HG02678 (cell line): Measurements from ENCODE around the gene GLCE.
"Not testable (repeated sequence)": the region's sequence is repeated elsewhere in the genome, so short reads cannot be mapped to it uniquely, and the experiment has no call there.

ENCODE experiments used
- ATAC-seq: cut with Tn5 transposase; IDR thresholded peaks from one replicate; pipeline ENCODE4 v1.9.1; 2021; ENCODE audit warnings: mild to moderate bottlenecking, moderate library complexity; ENCODE audit not compliant: unreplicated experiment

Gene GLCE

DNA sequence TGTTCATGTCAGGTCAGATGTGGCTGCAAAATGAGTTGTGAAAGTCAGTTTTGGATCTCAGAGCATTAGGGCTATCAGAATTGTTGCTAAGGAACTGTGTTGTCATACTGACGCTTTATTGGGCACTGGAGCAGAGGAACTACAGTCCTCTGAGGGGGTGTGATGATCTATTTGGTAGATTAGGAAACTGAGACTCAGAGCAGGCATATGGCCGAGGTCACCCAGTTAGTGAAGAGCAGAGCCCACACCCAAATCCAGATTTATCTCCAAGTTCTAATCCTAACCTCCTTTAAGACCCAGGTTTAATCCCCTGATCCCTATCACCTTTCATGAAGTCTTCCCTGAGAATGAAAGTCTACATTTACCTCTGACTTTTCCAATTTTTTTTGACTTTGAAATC is 25.6 kb upstream of the GLCE start:
- ATAC-seq, result no peak

DNA sequence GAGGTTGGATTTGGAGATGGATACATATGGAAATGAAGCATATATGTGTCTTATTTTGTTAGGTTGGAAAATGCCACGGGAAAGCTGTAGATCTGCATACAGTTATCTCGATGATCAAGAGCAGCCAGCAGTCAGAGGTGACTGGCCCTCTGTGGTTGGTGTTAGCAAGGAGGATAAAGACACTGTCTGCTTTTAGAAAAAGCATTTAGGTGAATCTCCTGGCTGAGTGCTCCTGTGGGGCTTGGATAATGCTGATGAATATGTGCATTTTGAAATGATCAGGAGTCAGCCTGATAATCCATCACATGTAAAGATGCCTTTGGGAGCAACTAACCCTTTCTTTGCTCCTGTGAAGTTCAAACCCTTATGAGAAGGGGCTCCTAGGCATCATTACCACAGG is 24.9 kb upstream of the GLCE start:
- no peak for ATAC-seq

DNA sequence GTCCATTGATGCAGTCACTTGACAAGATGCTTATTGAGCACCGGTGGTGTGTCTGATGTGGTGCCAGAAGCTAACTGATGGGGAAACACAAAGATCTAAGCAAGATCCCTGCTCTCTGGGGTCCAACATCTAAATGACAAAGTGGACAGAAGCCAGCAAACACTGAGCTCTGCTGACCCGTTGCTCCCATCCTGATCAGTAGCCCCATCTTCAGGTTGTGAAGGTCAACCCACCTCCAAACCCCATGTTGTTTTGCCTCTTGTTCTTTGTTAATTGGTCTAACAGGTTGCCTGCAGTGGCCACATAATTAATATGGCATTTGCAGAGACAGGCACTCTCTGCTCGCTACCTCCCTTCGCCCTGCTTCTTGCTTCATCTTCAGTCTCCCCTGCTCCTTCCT is 21.5 kb upstream of the GLCE start:
- ATAC-seq, result no peak

DNA sequence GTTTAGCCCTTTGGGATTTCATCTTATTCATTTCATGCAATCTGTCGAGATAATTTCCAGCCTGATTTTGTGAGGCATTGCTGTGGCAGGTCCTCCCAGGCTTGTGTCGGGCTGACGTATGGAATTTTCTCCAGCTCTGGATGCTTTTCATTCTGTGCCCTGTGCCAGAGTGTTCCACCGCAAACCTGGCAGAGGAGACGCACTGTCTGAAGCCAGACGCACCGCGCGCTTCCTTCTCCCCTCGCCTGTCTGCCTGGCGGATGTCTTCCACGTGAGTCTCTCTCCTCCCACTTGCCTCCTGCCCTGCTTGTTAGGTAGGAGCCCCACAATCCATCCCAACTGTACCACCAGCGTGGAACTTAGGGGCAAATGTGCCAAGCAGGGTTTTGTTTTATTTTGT is 20.1 kb upstream of the GLCE start:
- no peak for ATAC-seq

DNA sequence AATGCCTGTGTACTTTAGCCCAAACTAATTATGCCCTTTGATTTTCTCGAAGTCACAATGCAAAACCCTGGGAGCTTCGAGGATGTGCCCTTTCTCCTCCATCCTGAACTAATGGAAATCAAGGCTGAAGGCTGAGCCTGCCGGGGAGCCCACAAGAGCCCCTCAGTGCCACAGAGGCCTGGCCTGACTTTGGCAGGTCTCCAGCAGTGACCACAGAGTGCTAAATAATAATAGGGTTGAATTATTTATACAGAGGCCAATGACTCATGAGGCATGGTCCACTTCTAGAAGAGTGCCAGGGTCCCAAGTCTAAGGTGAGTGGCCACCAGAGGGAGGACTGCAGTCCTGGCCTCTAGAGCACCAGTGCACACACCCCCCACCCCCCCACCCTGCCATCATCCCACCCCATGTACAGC is 19.1 kb upstream of the GLCE start:
- ATAC-seq, result no peak

DNA sequence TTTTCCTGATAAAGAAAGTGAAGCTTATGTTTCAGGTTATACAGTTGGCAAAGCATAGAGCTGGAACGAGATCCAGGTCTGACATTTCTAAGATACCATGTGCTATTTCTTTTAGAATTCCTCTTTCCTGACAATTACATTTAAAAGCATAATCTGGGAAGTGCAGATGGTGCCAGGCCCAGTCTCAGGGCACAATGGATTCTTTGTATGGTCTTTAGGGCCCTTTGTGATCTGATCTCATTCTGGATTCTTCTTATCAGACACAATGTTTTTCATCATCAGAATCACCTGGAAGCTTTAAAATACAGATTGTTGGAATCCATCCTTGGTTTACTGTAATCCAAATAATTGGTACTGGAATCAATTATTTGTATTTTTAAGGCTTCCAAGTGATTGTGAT is 18.6 kb upstream of the GLCE start:
- ATAC-seq, result no peak

DNA sequence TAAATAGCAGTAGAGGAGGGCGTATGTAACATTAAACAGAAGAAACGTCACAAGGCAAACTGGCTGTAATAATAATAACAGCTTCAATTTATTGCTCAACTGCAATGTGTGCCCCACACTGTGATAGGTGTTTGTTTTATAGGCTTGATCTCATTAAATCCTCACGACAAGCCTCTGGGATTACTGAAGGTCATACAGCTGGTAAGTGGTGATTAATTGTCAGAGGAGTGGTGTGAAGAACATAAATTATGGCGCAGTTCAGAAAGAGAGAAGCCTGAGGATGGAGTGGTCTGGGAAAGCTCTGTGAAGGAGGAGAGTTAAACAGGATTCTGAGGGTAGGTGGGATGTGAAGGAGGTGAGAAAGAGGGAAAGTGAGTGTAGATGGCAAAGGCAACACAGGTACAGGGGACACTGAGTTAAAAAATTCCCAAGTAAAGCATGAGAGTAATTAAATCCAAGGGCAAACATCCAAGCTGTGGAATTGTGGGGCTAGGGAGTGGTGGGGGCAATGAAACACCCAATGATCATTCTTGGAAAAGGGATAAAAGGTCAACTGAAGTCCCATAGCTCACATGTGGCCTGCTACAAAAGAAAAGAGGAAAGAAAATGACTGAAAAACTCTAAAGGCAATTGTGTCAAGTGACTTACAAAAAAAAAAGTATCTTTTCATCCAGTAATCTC is 16.5 kb upstream of the GLCE start:
- no peak for ATAC-seq

DNA sequence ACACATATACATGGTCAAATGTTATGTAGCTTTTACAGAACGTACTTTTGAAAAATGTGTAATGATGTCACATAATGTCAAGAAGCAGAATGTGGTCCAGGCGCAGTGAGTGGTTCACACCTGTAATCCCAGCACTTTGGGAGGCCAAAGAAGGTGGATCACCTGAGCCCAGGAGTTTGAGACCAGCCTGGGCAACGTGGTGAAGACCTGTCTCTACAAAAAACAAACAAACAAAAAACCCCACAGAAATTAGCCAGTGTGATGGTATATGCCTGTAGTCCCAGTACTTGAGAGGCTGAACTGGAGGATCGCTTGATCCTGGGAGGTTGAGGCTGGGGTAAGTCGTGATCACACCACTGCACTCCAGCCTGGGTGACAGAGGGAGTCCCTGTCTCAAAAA is 15.9 kb upstream of the GLCE start:
- ATAC-seq, result no peak

DNA sequence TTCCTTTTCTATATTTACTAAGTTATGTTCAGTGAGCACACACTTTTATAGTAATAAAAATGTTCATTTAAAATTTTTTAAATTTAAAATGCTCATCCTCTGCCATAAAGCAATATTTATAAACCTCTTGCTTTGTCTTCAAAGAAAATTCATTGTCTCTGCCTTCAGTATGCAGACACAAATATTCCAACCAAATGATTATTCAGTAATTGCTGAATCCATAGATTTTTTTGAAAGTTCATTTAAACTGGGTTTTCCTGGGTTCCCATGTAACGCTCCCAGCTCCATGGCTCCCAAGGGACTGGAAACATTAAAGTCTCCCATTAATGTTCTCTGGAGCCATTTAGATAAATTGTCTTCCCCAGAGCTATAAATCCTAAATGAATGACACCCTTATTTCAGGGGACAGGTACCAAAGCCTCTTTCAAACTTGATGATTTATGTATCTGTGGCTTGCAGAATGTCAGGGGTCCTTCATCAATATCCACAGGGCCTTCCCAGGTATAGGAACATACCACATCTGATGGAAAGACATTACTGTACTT is 15.2 kb upstream of the GLCE start:
- ATAC-seq, result no peak

DNA sequence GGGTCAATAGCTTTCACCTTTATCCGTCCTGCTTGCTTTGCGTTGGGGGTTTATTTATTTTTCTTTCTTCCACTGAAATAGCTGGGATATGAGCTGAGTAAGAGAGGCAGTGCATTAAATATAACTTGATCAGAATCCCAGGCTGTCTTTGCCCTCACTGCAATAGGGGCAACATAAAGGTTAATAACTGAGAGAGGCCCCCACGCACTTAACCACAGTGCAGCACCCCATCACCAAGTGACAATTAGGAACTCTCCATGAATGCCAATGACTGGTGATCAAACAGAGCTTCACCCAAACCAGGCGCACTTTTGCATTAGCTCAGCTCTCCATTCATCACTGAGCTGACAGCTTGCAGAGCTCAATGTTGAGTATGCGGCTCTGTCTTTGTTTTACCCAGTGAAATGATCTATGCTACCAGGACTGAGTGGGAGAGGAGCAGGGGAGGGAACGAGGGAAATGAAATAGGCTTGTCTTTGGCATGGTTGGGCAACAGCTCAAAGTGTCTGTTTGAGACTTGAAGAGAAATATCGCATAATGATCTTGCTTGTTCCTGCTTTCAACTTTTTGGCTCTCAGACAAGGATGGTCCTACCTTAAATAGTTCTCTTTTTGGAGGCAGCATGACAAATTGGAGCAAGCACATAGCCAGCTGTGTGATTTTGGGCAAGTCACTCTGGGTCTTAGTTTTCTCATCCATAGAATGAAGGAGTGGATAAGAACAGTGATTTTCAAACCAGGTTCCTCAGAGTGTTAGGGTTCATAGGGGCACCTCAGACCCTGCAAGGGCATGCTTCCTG is 14.5 kb upstream of the GLCE start:
- no peak for ATAC-seq

DNA sequence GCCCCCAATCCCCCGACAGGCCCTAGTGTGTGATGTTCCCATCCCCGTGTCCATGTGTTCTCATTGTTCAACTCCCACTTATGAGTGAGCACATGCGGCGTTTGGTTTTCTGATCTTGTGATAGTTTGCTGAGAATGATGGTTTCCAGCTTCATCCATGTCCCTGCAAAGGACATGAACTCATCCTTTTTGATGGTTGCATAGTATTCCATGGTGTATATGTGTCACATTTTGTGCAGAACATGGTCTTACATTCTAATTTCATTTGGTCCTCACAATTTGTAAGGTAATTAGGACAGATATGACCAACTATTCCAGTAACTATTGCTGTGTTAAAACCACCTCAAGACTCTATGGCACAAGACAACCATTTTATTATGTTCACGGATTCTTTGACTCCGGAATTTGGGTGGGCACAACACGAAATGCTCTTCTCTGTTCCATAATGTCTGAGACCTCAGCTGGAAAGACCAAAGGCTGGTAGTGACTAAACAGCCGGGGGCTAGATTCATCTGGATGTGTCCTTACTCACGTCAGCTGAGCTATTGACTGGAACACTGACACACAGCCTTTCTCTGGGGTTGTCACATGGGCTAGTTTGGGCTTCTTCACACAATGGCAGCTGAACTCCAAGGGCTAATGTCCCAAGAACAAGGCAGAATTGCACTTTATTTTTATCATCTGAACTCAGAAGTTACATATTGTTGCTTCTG is 13.6 kb upstream of the GLCE start:
- ATAC-seq, result no peak

DNA sequence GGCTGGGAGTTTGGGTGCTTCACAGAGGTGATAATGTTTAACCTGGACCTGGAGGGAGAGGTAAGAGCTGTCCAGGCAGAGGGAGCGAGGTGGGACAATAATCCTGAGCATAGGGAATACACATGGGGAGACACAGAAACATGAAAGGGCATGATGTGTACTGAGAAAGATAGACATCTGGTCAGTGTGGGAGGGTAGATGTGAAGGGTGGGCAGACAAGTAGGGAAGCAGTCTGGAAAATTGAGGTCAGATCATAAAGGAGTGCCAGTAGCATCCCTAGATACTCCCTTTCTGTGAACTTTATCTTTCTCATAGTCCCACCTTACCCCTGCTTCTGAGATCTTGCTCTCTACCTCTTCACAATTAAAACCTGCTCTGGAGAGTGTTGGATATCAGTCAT is 12.0 kb upstream of the GLCE start:
- ATAC-seq, result no peak

DNA sequence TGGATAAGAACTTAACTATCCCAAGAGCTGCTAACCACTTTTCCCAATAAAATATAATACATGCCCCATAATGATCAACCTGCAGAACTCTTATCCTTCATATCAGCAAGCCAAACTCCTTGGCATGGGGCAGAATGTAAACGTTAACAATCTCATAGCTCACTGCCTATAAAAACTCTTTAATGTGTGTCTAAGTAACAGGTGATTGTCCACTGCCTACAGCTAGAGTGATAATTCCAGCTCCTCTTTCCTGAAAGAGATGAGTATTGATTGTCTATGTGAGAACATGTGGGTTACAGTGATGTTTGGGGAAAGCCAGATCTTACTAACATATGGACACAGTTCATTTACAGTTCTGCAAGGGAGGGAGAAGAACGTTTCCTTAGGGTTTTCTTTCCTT is 11.3 kb upstream of the GLCE start:
- ATAC-seq, result no peak

DNA sequence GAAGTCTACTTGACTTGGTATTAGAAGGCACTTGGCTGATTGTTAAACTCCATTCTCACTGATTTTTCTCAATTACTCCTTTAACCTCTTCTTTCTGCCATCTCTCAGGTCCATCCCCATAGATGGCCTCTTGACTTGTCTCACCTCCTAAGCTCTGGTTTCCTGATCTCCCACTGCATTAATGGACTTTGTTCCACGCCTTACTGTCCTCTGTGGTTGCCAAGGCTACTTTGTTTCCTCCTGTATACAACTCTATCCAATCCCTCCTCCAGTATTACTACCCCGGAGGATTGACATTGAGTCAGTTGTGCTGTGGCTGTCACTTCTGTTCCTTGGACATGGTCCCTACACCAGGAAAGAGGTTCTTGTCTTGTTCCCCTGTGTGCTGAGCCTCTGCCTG is 10.6 kb upstream of the GLCE start:
- no peak for ATAC-seq

DNA sequence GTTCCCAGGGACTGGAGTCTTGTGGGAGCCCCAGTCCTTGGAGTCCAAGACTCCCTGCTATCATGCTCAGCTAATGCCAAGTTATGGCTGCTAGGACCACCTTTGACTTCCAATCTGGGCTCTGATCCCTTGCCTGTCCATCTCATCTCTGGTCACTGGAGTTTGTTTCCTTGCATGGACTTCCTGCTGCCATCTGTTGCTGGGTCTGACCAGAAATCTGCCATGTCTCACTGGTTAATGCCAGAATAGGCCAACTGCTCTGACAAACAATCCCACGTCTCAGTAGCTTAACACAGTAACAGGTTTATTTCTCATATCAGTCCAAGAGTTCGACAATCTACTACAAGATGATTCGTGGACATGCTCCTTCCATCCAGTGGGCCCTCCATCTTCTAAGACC is 10.1 kb upstream of the GLCE start:
- no peak for ATAC-seq

DNA sequence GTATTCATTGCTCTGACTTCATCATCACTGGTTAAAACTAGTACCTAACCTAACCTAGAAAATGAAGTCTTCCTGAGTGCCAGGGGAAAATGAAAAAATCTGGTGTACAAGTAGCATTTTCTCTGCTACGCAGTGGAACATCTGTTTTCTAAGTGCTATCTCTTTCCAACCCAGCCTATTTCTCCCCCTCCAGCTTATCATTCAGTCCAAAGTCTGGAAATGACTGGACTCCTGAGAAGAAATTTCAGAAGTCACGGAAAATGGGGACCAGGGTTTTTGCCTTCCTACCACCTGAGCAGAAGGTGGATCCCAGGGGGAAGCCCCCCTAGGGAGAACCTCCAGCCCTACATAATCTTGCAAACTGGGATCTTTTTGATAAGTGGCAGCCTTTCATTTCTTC is 9.6 kb upstream of the GLCE start:
- no peak for ATAC-seq

DNA sequence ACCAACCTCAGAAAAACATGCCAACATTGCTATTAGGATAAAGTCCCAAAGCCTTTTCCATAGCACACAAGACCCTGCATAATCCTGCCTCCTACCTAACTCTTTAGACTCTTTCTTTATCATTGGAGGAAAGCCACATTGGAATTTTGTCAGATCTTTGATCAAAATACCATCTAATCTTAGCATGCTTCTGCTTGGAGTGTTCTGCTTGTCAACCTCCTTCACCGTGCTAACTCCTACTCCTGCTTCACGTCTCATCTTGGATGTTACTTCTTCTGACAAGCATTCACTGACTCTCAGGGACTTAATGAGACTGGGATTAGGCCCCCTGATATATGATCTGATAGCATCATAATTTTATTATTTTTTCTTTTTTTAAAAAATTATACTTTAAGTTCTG is 7.4 kb upstream of the GLCE start:
- no peak for ATAC-seq

DNA sequence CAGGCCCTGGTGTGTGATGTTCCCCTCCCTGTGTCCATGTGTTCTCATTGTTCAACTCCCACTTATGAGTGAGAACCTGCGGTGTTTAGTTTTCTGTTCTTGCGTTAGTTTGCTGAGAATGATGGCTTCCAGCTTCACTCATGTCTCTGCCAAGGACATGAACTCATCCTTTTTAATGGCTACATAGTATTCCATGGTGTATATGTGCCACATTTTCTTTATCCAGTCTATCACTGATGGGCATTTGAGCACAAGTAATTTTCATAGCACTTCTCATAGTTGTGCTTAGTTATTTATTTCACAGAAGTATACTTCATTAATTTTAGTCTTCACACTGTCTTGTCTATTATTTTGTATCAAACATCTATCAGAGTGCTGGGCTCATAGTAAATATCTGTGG is 6.8 kb upstream of the GLCE start:
- ATAC-seq, result not testable (repeated sequence)

DNA sequence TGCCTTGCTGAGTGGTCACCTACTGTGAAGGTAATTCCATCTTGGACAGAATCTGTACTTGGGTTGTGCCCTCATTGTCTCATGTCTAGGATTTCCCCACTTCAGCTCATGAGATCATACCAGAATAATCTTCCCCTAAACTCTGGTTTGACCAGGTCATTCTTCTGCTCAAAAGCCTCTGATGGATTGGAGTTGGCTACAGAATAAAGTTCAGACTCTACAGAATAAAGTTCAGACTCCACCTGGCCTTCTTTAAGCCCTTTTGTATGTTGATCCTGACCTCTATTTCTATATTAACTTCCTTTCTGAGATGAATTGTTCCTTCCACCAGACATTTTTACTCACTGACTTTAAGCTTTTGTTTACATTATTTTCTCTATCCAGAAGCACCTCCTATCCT is 6.4 kb upstream of the GLCE start:
- no peak for ATAC-seq

DNA sequence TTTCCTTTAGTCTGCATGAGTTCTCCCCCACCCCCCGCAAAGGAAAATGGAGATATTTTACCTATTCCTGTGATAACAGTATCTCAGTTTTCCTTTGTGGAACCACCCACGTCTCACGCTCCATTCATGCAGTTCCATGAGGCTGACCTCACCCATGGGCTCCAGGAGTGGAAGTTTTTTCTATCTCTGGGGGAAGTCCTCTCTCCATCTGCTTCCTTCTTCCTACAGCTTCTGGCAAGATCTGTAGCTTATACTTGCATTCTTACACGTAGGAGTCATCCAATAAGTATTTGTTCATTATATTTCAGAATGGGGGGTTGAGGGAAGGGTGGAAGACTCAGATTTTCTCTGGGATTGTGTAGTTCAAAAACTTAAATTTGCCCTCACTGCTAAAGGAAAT is 5.8 kb upstream of the GLCE start:
- no peak for ATAC-seq

DNA sequence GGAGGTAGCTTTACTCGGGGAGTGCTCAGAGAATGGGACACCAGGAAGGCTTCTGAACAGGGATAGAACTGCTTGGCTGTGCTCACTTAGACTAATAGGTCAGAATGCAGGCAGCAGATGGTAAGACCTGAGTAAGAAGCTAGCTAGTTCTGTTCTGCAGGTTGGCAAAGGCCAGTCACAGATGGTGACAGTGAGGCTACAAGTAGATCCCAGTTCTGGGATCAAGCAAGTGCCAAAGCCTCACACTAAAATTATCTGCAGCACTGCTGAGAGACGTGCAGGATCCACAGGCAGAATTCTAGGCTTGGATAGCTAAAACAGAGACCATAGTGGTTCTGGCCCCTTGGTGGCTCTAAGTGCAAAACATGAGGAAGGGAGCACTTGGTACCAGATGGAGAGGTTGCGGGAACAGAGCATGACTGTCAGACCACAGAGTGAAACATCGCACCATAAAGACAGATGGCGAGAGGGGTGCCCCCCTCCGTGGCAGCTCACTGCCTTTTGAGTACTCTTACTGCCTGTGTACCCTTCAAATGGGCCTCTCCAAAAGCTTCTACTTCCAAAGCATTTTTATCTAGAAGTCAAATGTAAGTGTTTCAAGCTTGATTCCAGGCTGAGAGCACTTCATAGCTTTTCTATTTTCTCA is 3.6 kb upstream of the GLCE start:
- ATAC-seq, result no peak
